HTERT RPE-1 (cell line): ENCODE results near the gene ZNF773.

Experiments
- in situ Hi-C: fragments of 300-500 bp; cut with MboI; formaldehyde crosslinking; loops from 4 replicates; pipeline ENCODE4 v1.14.3; 2020; ENCODE audit warnings: low sequenced_read_pairs

Gene ZNF773

DNA sequence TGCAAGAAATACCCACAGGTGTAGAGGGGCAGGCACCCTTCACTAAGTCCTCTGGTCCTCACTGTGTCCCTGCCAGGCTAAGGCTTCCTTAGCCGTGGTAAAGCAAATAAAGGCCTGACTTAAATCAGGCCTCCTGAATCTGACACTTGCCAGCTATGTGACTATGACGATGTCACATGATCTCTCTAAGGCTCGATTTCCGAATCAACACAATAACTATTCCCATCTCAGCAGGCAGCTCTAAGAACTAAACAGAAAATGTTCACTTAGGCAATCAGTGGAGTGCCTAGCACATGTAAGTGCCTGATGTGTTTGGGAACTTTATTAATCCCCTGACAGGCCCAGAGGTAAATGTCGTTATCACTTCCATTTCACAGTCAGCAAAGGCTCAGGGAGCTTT lies 57.9 kb downstream of the ZNF773 start:
- in situ Hi-C loops, result no loop called here
